22Rv1 (cell line): ENCODE data around the gene HSD11B1.

ENCODE experiments used
- ZFX ChIP-seq: fragments of 450-650 bp; IDR thresholded peaks from 2 replicates; pipeline ENCODE4 v1.6.1; 2017; ENCODE audit warnings: antibody characterized with exemption, borderline replicate concordance
- TF ChIP-seq, protein P1 (sequence below): fragments of 450-650 bp; IDR thresholded peaks from 2 replicates; pipeline ENCODE4 v1.5.1; 2017; ENCODE audit warnings: mild to moderate bottlenecking

DNA sequence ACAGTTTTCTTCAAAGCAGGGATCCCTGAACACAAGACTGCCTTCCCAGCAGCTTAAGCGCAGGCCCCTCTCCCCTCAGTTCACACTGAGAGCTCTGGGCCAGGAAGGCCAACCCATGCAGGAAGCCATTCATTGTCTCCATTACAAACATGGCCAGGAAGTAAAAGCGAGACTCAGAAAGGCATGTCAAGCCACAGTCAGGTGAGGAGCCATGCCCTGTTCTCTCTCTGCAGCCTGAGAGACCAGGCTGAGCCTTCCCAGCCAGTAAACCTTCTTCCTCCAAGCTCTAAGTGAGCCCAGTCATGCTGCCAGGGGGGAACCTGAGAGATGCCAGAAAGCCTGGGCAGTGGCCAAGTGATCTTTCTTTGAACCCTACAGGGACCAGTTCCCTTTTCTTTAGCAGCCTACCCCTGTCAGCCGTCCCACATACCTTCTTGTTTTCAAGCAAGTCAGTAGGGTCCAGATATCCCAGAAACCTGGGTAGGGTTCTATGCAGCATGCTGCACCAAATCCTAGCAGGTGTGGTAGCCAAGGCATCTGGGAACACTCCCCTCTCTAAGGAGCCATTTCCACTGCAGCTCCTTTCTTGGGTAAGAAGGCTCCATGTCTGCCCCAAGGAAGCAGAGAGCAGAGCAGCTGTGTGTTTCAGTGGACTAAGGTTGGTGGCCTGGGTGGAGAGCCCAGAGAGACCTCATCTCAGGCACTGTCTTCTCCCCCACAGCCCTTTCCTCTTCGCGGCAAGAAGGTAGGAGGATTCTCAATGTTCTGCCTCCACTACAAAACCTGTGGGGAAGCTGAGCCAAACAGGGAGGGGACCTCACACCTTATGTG lies 52.2 kb downstream of the HSD11B1 start:
- TF ChIP-seq, protein P1, sequence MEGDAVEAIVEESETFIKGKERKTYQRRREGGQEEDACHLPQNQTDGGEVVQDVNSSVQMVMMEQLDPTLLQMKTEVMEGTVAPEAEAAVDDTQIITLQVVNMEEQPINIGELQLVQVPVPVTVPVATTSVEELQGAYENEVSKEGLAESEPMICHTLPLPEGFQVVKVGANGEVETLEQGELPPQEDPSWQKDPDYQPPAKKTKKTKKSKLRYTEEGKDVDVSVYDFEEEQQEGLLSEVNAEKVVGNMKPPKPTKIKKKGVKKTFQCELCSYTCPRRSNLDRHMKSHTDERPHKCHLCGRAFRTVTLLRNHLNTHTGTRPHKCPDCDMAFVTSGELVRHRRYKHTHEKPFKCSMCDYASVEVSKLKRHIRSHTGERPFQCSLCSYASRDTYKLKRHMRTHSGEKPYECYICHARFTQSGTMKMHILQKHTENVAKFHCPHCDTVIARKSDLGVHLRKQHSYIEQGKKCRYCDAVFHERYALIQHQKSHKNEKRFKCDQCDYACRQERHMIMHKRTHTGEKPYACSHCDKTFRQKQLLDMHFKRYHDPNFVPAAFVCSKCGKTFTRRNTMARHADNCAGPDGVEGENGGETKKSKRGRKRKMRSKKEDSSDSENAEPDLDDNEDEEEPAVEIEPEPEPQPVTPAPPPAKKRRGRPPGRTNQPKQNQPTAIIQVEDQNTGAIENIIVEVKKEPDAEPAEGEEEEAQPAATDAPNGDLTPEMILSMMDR: no peak
- no peak for TF ChIP-seq ZFX
